Endometrium (tissue), 2 donors: Measurements from ENCODE around the gene DUSP18.
"Not testable (repeated sequence)": the region's sequence is repeated elsewhere in the genome, so short reads cannot be mapped to it uniquely, and the experiment has no call there.

ENCODE experiments used
- FAIRE-seq: peaks from 2 replicates; lab custom pipeline; 2012; peaks lifted over from hg19 to GRCh38; lab: Jason Lieb, UNC
- donor health status: control.
- donor health status: control.

Gene DUSP18

GRCh38 chr22:30679895-30680690, 12.4 kb upstream of the DUSP18 start:
- not testable (repeated sequence) for FAIRE-seq

GRCh38 chr22:30676565-30676964, 8.9 kb upstream of the DUSP18 start:
- FAIRE-seq, result not testable (repeated sequence)

DNA sequence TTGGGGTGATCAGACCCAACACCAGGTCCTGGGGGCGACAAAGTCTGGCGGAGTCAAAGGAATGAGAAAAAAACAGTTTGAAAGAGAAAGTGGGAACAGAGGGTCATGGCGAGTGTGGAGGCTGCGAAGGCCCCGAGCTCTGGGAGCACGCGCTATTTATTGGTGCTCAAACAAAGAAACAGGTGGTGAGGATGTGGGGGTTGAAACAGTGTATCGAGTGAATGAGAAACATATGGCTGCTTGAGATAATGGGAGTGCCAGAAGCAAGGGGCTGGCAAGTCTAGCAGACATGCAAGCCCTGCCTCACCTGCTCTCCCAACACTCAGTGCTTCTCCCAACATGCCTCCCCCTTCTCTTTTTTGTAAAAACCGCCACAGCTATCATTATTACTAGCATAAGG, 7.8 kb upstream of the DUSP18 start:
- FAIRE-seq, result no peak

GRCh38 chr22:30674482-30674881, 6.8 kb upstream of the DUSP18 start:
- no peak for FAIRE-seq

DNA sequence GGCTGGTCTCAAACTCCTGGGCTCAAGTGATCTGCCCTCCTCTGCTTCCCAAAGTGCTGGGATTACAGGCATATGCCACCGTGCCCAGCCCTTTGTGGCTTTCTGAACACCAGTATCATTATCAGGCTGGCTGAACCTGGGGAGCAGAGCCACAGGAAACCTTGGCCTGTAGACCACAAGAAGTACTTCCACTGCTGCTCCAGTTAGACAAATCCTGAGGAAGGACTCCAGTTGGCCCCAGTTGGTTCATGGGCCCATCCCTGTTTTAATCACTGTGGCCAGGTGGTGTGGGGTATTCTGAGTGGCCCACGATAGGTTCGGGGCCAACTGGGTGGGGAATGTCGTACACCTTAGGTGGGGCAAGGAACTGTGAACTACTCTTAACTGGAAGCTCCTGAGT, 5.5 kb upstream of the DUSP18 start:
- no peak for FAIRE-seq

DNA sequence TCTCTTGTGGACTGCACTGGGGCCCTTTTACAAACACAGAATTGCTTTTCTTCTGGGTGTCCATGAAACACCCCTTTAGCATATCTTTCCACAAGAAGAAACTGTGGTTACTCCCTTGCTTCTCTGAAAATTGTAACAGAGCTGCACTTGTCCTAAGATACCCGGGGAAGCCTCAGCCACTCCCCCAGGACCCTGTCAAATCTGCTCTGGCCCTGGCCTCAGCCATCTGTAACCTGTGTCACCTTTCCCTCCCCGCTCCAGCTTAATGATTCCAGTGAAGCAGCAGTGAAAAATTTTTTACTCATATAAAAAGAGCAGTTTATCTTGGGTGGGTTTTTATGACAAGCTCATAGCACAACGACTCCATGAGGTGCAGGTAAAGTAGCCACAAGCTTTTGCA, 3.4 kb upstream of the DUSP18 start:
- no peak for FAIRE-seq

- FAIRE-seq, result no peak
Measured at GRCh38 chr22:30668386-30668710, 673 bp upstream of the DUSP18 start.

DNA sequence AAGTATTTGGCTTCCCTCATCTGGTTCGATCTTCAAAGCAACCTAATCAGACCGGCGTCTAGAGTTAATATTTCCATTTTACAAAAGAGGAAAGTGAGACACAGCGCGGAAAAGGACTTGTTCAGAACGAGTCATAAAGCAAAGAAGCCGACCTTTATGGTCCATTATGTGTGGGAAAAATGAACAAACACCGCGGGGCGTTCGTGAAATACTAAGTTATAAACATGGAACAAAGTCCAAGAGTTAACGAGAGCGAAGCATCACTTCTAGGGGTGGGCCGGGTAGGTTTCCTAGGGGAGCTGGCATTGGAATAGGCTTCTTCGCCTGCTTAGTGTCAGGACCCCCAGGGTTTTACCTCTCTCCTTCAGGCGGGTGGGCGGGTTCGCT, 575 bp downstream of the DUSP18 start:
- FAIRE-seq, result no peak

DNA sequence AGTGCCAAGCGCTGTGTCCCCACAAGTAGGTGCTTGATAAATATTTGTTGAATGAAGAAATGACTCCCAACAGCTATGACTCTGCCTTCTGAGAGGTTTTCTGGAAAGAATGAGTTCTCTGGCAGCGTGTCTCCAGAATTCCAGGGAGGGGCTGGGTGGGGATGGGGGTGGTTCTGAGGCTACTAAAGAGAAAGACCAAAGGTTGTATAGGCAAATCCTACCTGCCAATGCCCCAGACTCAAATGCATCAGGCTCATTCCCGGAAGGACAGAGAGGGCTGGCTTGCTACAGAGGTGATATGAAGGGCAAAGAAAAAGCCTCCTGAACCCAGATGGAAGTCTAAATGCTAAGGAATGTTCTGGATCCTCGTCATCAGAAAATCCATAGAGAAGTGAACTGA, 1.9 kb downstream of the DUSP18 start:
- FAIRE-seq, result no peak

DNA sequence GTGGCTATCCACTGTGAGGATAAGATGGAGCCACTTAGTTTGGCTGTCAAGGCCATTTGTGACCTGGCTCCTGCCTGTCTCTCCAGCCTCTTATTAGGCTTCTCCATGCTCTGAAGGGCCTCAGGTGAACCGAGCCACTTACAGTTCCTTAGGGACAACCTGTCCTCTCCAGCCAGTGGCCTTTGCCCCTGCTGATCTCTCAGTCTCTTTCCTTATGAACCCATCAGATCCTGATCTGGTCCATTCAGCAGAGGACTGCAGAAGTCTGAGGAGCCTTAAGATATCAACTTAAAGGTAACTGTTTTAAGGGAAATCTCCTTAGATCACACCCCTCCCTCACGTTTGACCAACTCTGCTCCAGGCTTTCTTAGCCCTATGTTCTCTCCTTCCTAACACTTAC, 2.4 kb downstream of the DUSP18 start:
- FAIRE-seq, result no peak

DNA sequence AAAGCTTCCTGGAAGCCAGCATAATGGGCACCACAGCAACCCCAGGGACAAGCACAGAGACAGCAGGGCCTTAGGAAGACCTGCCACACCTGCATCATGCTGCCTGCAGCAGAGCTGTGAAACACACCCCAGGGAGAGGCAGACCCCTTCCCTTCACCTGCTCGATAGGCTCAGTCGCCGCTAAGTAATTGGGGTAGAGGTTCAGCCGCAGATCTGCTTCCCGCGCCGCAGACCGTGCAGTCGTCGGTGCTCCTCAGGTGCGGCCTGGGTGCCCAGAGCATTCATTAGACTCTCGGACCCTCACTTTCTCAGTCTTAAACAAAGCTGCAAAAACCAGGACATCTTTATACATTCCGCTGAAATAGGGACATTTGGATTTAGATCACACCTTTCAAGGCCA, 2.9 kb downstream of the DUSP18 start:
- no peak for FAIRE-seq

GRCh38 chr22:30662040-30662439, 5.6 kb downstream of the DUSP18 start:
- no peak for FAIRE-seq

DNA sequence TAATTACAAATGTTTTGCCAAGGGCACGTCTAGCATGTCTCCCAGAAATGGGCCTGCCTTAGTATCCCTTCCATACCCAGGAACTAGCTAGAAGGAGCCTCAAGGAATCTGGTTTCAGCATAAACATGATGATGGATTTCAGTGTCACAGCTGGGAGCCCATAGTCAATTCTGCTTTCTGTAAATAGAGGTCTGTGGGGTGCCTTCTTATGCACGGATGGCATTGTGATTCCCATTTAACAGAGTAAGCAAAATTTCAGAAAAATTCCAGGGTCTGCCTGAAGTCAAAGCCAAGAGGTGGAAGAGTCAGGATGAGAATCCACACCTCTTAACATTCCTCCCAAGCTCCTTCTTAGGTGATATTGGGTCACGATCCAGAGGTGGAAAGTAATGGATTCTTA, 12.1 kb downstream of the DUSP18 start:
- no peak for FAIRE-seq

- FAIRE-seq, result no peak
Measured at GRCh38 chr22:30654361-30654760, 13.3 kb downstream of the DUSP18 start.

GRCh38 chr22:30652852-30653251, 14.8 kb downstream of the DUSP18 start:
- no peak for FAIRE-seq

GRCh38 chr22:30650508-30651116, 17.1 kb downstream of the DUSP18 start:
- no peak for FAIRE-seq

GRCh38 chr22:30649430-30650007, 18.2 kb downstream of the DUSP18 start:
- FAIRE-seq, result no peak

DNA sequence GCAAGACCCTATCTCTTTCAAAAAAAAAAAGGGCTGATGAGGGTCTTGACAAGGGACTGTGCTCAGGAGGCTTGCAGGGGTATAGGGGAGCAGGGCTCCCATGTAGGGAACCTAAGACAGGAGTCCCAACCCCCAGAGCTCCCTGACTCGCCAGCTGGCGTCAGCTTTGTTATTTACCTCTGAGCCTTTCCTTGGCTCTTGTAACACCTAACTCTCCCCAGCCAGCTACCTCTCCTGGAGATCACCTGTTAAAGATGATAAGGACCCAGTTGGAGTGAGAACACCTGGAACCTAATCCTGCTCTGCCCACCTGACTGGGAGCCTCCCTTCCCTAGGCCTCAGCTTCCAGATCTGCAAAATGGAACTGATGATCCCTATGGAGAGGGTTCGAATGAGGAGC, 18.9 kb downstream of the DUSP18 start:
- FAIRE-seq, result no peak

DNA sequence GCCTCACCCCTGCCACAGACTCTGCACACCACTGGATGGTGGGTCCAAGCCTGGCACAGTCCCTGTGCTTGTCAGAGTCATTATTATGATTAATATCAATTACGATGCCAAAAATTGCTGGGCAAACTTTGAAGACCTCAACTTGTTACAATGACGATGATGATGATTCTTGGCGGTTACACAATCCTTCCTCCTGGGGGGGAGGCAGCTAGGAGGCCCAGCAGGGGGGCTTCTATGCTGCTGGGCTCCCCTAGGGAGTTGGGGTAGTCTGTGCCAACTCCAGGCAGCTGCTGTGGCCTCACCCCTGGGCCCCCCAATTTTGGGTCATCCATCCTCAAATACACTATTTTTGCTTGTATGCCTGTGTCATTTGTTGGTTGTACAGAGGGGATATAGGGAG, 20.1 kb downstream of the DUSP18 start:
- FAIRE-seq, result no peak

DNA sequence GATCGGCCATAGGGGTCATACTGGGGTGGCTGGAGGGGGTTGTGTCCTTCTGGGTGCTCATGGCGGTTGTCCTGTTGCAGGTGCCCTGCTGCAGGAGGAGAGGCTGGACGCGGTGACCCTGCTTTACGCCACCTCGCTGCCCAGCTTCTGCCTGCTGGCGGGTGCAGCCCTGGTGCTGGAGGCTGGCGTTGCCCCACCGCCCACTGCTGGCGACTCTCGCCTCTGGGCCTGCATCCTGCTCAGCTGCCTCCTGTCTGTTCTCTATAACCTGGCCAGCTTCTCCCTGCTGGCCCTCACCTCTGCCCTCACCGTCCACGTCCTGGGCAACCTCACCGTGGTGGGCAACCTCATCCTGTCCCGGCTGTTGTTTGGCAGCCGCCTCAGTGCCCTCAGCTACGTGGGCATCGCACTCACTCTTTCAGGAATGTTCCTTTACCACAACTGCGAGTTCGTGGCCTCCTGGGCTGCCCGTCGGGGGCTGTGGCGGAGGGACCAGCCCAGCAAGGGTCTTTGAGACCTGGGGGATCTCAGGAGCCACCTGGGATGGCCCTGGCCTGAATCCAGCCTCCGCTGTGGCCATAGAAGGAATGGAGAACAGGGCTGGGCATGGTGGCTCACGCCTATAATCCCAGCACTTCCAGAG, 21.0 kb downstream of the DUSP18 start:
- FAIRE-seq, result no peak

- FAIRE-seq, result no peak
Measured at GRCh38 chr22:30643055-30643875, 24.4 kb downstream of the DUSP18 start.

- no peak for FAIRE-seq
Measured at GRCh38 chr22:30640839-30641430, 26.7 kb downstream of the DUSP18 start.
